ENCODE results near the gene TES. TPM values are rescaled to one million over a fixed set of nuclear protein-coding genes. Genes with fewer than 3 reads are reported as not detected.

Gene TES
- polyA plus RNA-seq, 1 donor from 2014 or later: 38.0 TPM

GRCh38 chr7:116273918-116274301 is 63.6 kb downstream of the TES start (continued):
- no peak for TF ChIP-seq RAD21 (conservative IDR thresholded peaks at IDR 0.05)
- no peak for TF ChIP-seq SMC3 (conservative IDR thresholded peaks at IDR 0.05; ENCODE audit: poor library complexity)
- TF ChIP-seq EP300 (conservative IDR thresholded peaks at IDR 0.05; ENCODE audit: poor library complexity, severe bottlenecking): no peak

DNA sequence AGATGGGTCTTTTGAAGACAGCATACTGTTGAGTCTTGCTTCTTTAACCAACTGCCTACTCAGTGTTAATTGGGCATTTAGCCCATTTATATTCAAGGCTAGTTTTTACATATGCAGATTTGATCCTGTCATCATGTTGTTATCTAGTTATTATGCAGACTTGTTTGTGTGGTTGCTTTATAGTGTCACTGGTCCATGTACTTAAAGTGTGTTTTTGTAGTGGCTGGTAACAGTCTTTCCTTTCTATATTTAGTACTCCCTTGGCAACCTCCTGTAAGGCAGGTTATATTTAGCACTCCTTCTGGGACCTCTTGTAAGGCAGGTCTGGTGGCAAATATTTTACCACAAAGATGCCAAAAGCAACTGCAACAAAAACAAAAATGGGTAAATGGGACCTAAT is 66.7 kb downstream of the TES start:
- Histone ChIP-seq H3K79me2 (replicated peaks; ENCODE audit: insufficient read depth, low read length) (no peaks in the 10 kb centered on the region), H4K20me1 (ENCODE audit: insufficient read depth) (no peaks in the 10 kb centered on the region), H3K4me2 (ENCODE audit: low read length) (no peak overlapping the region), H3K27me3 (ENCODE audit: insufficient read depth, low read depth, low read length) (no peaks in the 10 kb centered on the region), H3K36me3 (ENCODE audit: insufficient read depth, low read length) (no peaks in the 10 kb centered on the region), H3K9ac (ENCODE audit: low read length) (no peak overlapping the region), H3K9me3 (ENCODE audit: low read length) (no peaks in the 10 kb centered on the region), H3K4me3 (ENCODE audit: low read length) (no peak overlapping the region), H2AFZ (ENCODE audit: low read depth, low read length) (no peak overlapping the region), H3F3A (ENCODE audit: insufficient read depth, low read length, poor library complexity, severe bottlenecking) (no peaks in the 10 kb centered on the region), H3K9me2 (ENCODE audit: insufficient read depth, low read length) (no peaks in the 10 kb centered on the region), H3K27ac (ENCODE audit: low read length) (no peak overlapping the region)
- TF ChIP-seq CTCF (IDR thresholded peaks at IDR 0.05; ENCODE audit: poor library complexity, severe bottlenecking) (no peak), RAD21 (conservative IDR thresholded peaks at IDR 0.05) (no peak), TAF1 (IDR thresholded peaks at IDR 0.05; ENCODE audit: low read depth) (no peak), POLR2AphosphoS5 (IDR thresholded peaks at IDR 0.05) (no peak), EP300 (conservative IDR thresholded peaks at IDR 0.05; ENCODE audit: poor library complexity, severe bottlenecking) (no peak), EZH2 (IDR thresholded peaks at IDR 0.05; ENCODE audit: borderline replicate concordance, insufficient read depth, low read length, poor library complexity, severe bottlenecking) (no peak), MXI1 (conservative IDR thresholded peaks at IDR 0.05; ENCODE audit: poor library complexity, severe bottlenecking) (no peak), REST (IDR thresholded peaks at IDR 0.05; ENCODE audit: borderline replicate concordance) (no peak), SMC3 (conservative IDR thresholded peaks at IDR 0.05; ENCODE audit: poor library complexity) (no peak)

DNA sequence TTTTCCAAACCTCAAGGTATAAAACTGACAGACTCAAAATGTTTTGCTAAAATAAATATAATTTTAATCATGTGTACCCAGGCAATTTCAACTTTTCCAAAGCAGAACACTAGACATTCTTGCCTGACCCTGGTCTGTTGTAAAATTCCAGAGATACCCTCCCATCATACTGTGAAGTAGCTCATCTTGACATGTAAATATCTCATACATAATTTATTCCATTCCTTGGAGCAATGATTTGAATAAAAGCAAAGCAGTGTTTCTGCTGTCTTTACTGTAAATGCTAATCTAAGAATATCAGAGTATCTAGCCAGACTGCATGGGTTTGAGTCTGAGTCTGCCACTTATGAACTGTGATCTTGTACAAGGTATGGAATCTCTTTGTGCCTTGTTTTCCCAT is 68.9 kb downstream of the TES start:
- H3K27me3 ChIP-seq (ENCODE audit: insufficient read depth, low read depth, low read length): no peaks in the 10 kb centered on the region
- H3K4me3 ChIP-seq (ENCODE audit: low read length): no peak overlapping the region
- H3F3A ChIP-seq (ENCODE audit: insufficient read depth, low read length, poor library complexity, severe bottlenecking): no peaks in the 10 kb centered on the region
- H3K79me2 ChIP-seq (replicated peaks; ENCODE audit: insufficient read depth, low read length): no peaks in the 10 kb centered on the region
- H3K27ac ChIP-seq (ENCODE audit: low read length): no peak overlapping the region
- no peaks in the 10 kb centered on the region for H3K9me3 ChIP-seq (ENCODE audit: low read length)
- H2AFZ ChIP-seq (ENCODE audit: low read depth, low read length): no peak overlapping the region
- H4K20me1 ChIP-seq (ENCODE audit: insufficient read depth): no peaks in the 10 kb centered on the region
- no peak overlapping the region for H3K9ac ChIP-seq (ENCODE audit: low read length)
- no peaks in the 10 kb centered on the region for H3K36me3 ChIP-seq (ENCODE audit: insufficient read depth, low read length)
- TF ChIP-seq REST (IDR thresholded peaks at IDR 0.05; ENCODE audit: borderline replicate concordance) (no peak), TAF1 (IDR thresholded peaks at IDR 0.05; ENCODE audit: low read depth) (no peak), POLR2AphosphoS5 (IDR thresholded peaks at IDR 0.05) (no peak), EZH2 (IDR thresholded peaks at IDR 0.05; ENCODE audit: borderline replicate concordance, insufficient read depth, low read length, poor library complexity, severe bottlenecking) (no peak), EP300 (conservative IDR thresholded peaks at IDR 0.05; ENCODE audit: poor library complexity, severe bottlenecking) (no peak), MXI1 (conservative IDR thresholded peaks at IDR 0.05; ENCODE audit: poor library complexity, severe bottlenecking) (no peak), RAD21 (conservative IDR thresholded peaks at IDR 0.05) (no peak), SMC3 (conservative IDR thresholded peaks at IDR 0.05; ENCODE audit: poor library complexity) (no peak), CTCF (IDR thresholded peaks at IDR 0.05; ENCODE audit: poor library complexity, severe bottlenecking) (no peak)
- no peaks in the 10 kb centered on the region for H3K9me2 ChIP-seq (ENCODE audit: insufficient read depth, low read length)
- no peak overlapping the region for H3K4me2 ChIP-seq (ENCODE audit: low read length)

All from neural cell (in vitro differentiated cells).